Panc1 (cell line): ENCODE data around the gene HOXB5. TPM values are rescaled to one million over a fixed set of nuclear protein-coding genes. Genes with fewer than 3 reads are reported as not detected.
A peak's percentile ranks its signal among the peaks of the same experiment; 100 is the strongest.

Experiments
- ATAC-seq: fragments of 200-7000 bp; cut with Tn5 transposase; 2 replicates; pipeline ENCODE4 v1.9.1; 2020; ENCODE audit warnings: mild to moderate bottlenecking, moderate library complexity
- BruUV-seq: library from RNA; stranded (reverse); fragments of 400-500 nt; replicated peaks from 2 replicates; lab custom pipeline; 2021; lab: Mats Ljungman, UMichigan
- CTCF ChIA-PET: fragments of 300-600 bp; sonication (Branson Sonifier 250); formaldehyde crosslinking; loops from one replicate; lab custom pipeline; 2022; ENCODE audit warnings: antibody characterized with exemption; lab: Charles Lee
- POLR2A ChIA-PET: fragments of 300-600 bp; sonication (Branson Sonifier 250); formaldehyde crosslinking; loops from one replicate; lab custom pipeline; 2022; ENCODE audit warnings: antibody characterized with exemption; lab: Charles Lee
- DNase-seq: peaks from one replicate; pipeline ENCODE4 v3.0.0-alpha.2; 2010; ENCODE audit warnings: low read depth, low spot score
- H3K27ac ChIP-seq: 2 replicates; pipeline ENCODE4 v1.5.1; 2011; ENCODE audit warnings: mild to moderate bottlenecking, low read length, inconsistent platforms
- H3K27me3 ChIP-seq: fragments of 200-500 bp; sonication (Bioruptor generic); 2 replicates; pipeline ENCODE4 v1.6.0; 2014; ENCODE audit warnings: low read length, inconsistent platforms; ENCODE audit not compliant: control insufficient read depth, insufficient read depth
- H3K36me3 ChIP-seq: fragments of 200-500 bp; sonication (Bioruptor generic); 2 replicates; pipeline ENCODE4 v1.5.1; 2014; ENCODE audit warnings: inconsistent platforms, mild to moderate bottlenecking, low read length, moderate library complexity; ENCODE audit not compliant: control insufficient read depth, insufficient read depth
- H3K4me1 ChIP-seq: 2 replicates; pipeline ENCODE4 v1.5.1; 2011; ENCODE audit warnings: inconsistent platforms, mild to moderate bottlenecking, low read length, moderate library complexity; ENCODE audit not compliant: control insufficient read depth, insufficient read depth
- H3K4me3 ChIP-seq, 2 experiments: 2 replicates each; pipeline ENCODE4 v1.5.1; 2011 to 2012; ENCODE audit warnings: low read depth in 2 of 2, low read length in 2 of 2, mild to moderate bottlenecking in 2 of 2, inconsistent platforms in 1 of 2, moderate library complexity in 1 of 2
- H3K9me3 ChIP-seq: fragments of 200-500 bp; sonication (Bioruptor generic); 2 replicates; pipeline ENCODE4 v1.5.1; 2014; ENCODE audit warnings: low read depth, mild to moderate bottlenecking, inconsistent platforms, low read length, moderate library complexity; ENCODE audit not compliant: control insufficient read depth, insufficient read depth
- POLR2AphosphoS5 ChIP-seq: IDR thresholded peaks from 2 replicates; pipeline ENCODE4 v1.6.1; 2012; ENCODE audit warnings: mild to moderate bottlenecking, low read depth, low read length, moderate library complexity
- SIN3A ChIP-seq: IDR thresholded peaks from 2 replicates; pipeline ENCODE4 v1.6.1; 2012; ENCODE audit warnings: low read depth, mild to moderate bottlenecking, low read length, moderate library complexity, borderline replicate concordance; ENCODE audit not compliant: insufficient read depth
- TCF7L2 ChIP-seq: IDR thresholded peaks from 2 replicates; pipeline ENCODE4 v1.6.1; 2011; ENCODE audit warnings: mild to moderate bottlenecking, low read depth, low read length, inconsistent platforms
- in situ Hi-C: cut with HindIII; loops from 2 replicates; pipeline ENCODE4 v1.10.0; 2016; ENCODE audit warnings: low sequenced_read_pairs, low pct_unique_long_range_greater_than_20kb
- intact Hi-C: fragments of 100-400 bp; cut with micrococcal nuclease; formaldehyde crosslinking; loops from one replicate; pipeline ENCODE4 v1.10.0; 2022; ENCODE audit not compliant: unreplicated experiment
- total RNA-seq: library from RNA; stranded (reverse); gene quantifications from one replicate; pipeline ENCODE4 v1.2.1, GENCODE V29; 2021; ENCODE audit not compliant: unreplicated experiment
- TF ChIP-seq, protein P1 (sequence below): fragments of 450-650 bp; IDR thresholded peaks from 2 replicates; pipeline ENCODE4 v1.5.1; 2017; ENCODE audit warnings: mild to moderate bottlenecking
- TF ChIP-seq, protein P2 (sequence below), 2 experiments: IDR thresholded peaks; 2 replicates each; pipeline ENCODE4 v1.6.1; 2011 to 2012; ENCODE audit warnings: low read depth in 2 of 2, control low read depth in 1 of 2, low read length in 1 of 2, mild to moderate bottlenecking in 1 of 2, moderate library complexity in 1 of 2; ENCODE audit not compliant: insufficient read depth in 1 of 2

HOXB5 gene
- total RNA-seq, 1 experiment from 2014 or later, result 67.2 TPM

DNA sequence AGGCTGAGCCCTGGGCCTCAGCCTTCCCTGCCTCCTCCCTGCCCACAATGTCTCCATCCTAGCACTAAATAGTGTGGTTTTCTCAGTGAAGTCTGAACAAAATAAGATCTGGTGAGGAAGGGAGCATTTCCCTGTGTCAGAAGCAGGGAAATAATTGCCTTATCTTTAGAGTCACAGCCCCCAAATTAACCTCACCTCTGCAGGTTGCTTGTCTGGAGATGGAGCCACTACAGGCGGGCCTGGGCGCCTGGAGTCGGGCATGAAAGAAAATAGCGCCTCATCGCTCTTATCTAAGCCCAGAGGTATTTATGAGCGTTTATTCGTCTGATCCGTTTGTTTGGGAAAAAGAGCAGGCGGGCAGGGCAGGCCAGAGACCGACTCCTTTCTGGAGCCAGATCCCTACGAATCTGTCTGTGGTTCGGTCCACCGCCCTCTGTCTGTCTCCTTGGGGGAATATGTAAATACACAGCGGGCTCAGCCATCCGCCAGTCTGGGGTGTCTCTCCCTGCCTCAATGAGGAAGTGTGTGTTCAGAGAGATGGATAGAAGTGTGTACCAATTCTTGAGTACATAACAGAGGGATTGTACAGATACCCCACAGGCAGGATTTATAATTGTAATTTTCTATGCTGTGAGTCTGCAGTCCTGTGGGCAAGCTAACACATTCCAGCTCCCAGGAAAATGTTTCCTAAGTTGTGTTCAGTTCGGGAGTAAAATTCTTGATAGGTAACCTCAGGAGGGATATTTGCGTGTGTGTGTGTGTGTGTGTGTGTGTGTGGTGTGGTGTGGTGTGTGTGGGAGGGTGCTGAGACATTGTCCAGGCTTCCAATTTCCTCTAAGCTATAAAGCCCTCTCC is 6.9 kb upstream of the HOXB5 start:
- TF ChIP-seq, protein P1, sequence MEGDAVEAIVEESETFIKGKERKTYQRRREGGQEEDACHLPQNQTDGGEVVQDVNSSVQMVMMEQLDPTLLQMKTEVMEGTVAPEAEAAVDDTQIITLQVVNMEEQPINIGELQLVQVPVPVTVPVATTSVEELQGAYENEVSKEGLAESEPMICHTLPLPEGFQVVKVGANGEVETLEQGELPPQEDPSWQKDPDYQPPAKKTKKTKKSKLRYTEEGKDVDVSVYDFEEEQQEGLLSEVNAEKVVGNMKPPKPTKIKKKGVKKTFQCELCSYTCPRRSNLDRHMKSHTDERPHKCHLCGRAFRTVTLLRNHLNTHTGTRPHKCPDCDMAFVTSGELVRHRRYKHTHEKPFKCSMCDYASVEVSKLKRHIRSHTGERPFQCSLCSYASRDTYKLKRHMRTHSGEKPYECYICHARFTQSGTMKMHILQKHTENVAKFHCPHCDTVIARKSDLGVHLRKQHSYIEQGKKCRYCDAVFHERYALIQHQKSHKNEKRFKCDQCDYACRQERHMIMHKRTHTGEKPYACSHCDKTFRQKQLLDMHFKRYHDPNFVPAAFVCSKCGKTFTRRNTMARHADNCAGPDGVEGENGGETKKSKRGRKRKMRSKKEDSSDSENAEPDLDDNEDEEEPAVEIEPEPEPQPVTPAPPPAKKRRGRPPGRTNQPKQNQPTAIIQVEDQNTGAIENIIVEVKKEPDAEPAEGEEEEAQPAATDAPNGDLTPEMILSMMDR, result no peak
- TF ChIP-seq TCF7L2 (no peak), POLR2AphosphoS5 (peak; percentile 8; the same call in 1 of the 2 replicates), SIN3A (peak; percentile 63; the same call in 1 of the 2 replicates)
- TF ChIP-seq, protein P2, sequence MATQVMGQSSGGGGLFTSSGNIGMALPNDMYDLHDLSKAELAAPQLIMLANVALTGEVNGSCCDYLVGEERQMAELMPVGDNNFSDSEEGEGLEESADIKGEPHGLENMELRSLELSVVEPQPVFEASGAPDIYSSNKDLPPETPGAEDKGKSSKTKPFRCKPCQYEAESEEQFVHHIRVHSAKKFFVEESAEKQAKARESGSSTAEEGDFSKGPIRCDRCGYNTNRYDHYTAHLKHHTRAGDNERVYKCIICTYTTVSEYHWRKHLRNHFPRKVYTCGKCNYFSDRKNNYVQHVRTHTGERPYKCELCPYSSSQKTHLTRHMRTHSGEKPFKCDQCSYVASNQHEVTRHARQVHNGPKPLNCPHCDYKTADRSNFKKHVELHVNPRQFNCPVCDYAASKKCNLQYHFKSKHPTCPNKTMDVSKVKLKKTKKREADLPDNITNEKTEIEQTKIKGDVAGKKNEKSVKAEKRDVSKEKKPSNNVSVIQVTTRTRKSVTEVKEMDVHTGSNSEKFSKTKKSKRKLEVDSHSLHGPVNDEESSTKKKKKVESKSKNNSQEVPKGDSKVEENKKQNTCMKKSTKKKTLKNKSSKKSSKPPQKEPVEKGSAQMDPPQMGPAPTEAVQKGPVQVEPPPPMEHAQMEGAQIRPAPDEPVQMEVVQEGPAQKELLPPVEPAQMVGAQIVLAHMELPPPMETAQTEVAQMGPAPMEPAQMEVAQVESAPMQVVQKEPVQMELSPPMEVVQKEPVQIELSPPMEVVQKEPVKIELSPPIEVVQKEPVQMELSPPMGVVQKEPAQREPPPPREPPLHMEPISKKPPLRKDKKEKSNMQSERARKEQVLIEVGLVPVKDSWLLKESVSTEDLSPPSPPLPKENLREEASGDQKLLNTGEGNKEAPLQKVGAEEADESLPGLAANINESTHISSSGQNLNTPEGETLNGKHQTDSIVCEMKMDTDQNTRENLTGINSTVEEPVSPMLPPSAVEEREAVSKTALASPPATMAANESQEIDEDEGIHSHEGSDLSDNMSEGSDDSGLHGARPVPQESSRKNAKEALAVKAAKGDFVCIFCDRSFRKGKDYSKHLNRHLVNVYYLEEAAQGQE (IDR thresholded peaks at IDR 0.05; ENCODE audit: insufficient read depth in 1 of 2, low read depth in 2 of 2, low read length in 1 of 2), result no peak
- Histone ChIP-seq H3K9me3 (no peaks in the 10 kb centered on the region), H3K36me3 (no peaks in the 10 kb centered on the region; the same call in none of the 2 replicates), H3K4me3 (peak overlapping the region; percentile 70 to 99), H3K27ac (peak overlapping the region; percentile 99), H3K27me3 (no peaks in the 10 kb centered on the region), H3K4me1 (peaks cover 32% of the 10 kb centered on the region)
- ChIA-PET POLR2A (interaction anchor here (0.7 to 1.6 kb wide), 4 partner anchors 8 to 1282 kb away, joined by 4 to 8 read pairs (median 5); no protein-coding TSS in a partner anchor), CTCF (interaction anchor here (0.6 kb wide), 3 partner anchors 49 to 336 kb away, joined by 3 to 6 read pairs (median 3); no protein-coding TSS in a partner anchor)
- intact Hi-C loops, result no loop called here
- DNase-seq (no peak), ATAC-seq (no peak)
- BruUV-seq, result TSS peak; percentile 2
- in situ Hi-C loops, result no loop called here

DNA sequence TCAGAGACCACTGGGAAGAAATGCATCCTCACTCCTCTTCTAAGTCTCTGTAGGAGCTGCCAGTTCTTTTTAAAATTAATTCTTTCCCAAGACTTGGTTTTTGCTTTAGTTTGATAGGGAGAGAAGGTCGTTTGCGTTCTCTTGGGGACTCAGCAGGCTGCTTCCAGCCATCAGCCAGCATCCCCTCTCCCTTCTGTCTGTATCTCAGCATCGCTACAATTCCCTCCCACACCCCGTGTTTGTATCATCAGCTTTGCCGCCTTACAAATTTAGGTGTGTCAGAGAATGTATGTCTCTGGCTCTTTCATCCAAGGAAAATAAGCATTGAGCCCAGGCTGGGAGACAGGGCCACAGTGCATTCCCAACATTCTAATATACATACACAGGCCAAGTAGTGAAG is 5.8 kb upstream of the HOXB5 start:
- Histone ChIP-seq H3K4me3 (peak overlapping the region; percentile 70 to 99), H3K36me3 (no peaks in the 10 kb centered on the region; the same call in none of the 2 replicates), H3K9me3 (no peaks in the 10 kb centered on the region), H3K27ac (peak overlapping the region; percentile 99), H3K4me1 (peaks cover 38% of the 10 kb centered on the region), H3K27me3 (no peaks in the 10 kb centered on the region)
- intact Hi-C loops, result no loop called here
- ATAC-seq (no peak), DNase-seq (no peak)
- in situ Hi-C loops, result no loop called here
- POLR2A ChIA-PET, result interaction anchor here (0.6 to 2.1 kb wide), 4 partner anchors 10 to 342 kb away, joined by 7 to 13 read pairs (median 10); partner anchors contain the start of gene HOXB8
- no TSS peak for BruUV-seq
- CTCF ChIA-PET, result interaction anchor here (0.6 to 1.3 kb wide), 2 partner anchors 17 to 145 kb away, joined by 3 read pairs; no protein-coding TSS in a partner anchor
- TF ChIP-seq, protein P2 (IDR thresholded peaks at IDR 0.05; ENCODE audit: insufficient read depth in 1 of 2, low read depth in 2 of 2, low read length in 1 of 2), result no peak
- TF ChIP-seq TCF7L2, result no peak
- TF ChIP-seq, protein P1, result no peak
- TF ChIP-seq SIN3A, result no peak
- no peak for TF ChIP-seq POLR2AphosphoS5
